Measurements from ENCODE around the gene BDNF. TPM values are rescaled to one million over a fixed set of nuclear protein-coding genes. Genes with fewer than 3 reads are reported as not detected.

The BDNF gene
- total and polyA plus RNA-seq, 5 experiments from 2014 or later: 0.04 to 0.06 TPM; not detected in 3

DNA sequence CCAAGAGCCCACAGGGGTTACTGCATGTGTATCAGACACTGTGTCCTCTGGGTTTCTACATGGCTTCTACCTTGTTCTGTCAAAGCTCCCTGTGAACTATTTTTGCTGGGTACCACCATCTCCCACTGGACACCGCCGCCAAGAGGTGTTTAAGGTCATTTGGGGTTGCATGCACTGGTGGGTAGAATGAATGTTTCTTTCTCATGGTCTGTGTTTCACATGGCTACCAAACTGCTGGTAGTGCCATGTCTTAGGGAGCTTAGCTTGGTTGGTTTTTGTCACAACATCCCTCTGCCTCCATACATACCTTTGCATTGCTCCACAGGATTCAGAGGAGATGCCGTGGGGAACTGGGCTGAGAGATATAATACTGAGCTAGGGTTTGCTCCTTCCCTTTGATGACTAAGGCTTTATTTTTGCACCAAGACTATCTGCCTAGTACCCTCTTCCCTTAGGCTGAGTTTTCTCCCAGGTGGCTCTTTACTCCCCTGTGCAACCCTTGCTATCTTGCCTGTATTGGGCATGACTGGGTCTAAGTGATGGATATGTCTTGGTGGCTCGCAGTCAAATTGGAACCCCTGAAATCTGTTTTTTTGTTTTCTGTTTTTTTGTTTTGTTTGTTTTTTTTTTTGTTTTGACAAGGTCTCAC, 73.2 kb downstream of the BDNF start:
- Mint-ChIP-seq H3K4me1 (no peaks in the 10 kb centered on the region), H3K9me3 (peaks cover 0 to 10% (median 0%) of the 10 kb centered on the region in 9 donors), H3K4me3 (no peak overlapping the region), H3K27ac (no peak overlapping the region), H3K36me3 (peaks cover 7 to 8% (median 8%) of the 10 kb centered on the region in 3 donors), H3K27me3 (no peaks in the 10 kb centered on the region)
- ATAC-seq (no peak), DNase-seq (no peak)
- POLR2A ChIA-PET: no interaction called here

DNA sequence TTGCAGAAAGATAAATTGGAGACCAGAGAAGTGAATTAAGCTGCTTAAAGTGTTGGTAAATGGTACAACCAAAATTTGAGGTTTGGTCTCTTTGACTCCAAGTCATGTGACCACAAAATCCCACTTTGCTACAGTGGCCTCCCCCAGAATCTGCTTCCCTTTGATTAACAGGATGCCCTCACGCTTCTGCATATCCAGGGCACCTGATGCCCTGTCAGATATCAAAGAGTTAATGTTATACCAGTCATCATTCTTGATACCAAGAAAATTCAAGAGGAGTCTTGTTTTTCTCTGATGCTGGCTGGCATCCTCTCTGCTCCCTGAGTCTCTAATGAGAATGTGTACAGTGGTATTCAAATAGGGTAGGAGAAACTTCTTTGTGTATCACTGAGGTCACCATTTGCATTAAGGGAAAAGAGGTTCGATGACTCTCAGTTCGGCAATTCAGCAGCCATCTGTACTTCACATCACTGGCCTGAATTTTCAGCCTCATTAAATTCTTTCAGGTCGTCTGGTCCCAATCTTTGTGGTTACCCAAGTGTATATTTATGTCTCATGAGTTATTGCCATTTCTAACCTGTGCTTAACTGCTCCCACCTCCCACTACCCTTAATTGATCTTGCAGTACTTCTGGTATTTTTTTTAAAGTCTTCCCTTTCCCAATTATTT, 73.9 kb downstream of the BDNF start:
- DNase-seq: no peak
- Mint-ChIP-seq H3K27ac (no peak overlapping the region), H3K27me3 (no peaks in the 10 kb centered on the region), H3K36me3 (peaks cover 7 to 8% (median 8%) of the 10 kb centered on the region in 3 donors), H3K4me1 (no peaks in the 10 kb centered on the region), H3K9me3 (peaks cover 0 to 10% (median 0%) of the 10 kb centered on the region in 9 donors), H3K4me3 (no peak overlapping the region)
- POLR2A ChIA-PET: no interaction called here
- no peak for ATAC-seq

DNA sequence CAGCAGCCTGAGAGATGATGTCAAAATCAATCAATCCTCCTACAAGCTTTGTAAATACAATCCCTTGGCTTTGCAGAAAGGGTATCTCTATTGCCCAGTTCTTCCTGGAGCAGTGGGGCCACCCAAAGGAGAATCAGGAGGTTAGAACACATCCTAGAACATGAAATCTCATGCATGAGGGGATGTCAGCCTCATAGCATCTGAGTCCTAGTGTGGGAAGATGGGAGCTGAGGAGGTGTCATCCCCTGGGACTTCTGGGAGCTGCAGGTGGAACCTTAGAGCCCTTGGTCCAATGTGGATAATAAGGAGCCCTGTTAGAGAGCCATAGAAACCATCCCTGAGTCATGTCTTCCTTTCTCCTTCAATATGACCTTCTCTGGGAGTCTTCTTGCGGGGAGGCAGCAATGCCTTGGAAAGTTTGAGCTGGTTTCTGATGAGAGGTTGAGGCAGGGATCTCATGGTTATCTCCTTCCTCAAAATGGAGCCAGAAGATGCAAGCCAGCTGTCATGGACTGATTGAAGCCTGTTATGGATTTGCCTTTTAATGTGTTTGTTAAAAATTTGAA, 74.8 kb downstream of the BDNF start:
- Mint-ChIP-seq H3K36me3 (peaks cover 7 to 8% (median 8%) of the 10 kb centered on the region in 3 donors), H3K9me3 (peaks cover 0 to 5% (median 0%) of the 10 kb centered on the region in 9 donors), H3K4me1 (no peaks in the 10 kb centered on the region), H3K4me3 (no peak overlapping the region), H3K27ac (no peak overlapping the region), H3K27me3 (no peaks in the 10 kb centered on the region)
- POLR2A ChIA-PET: no interaction called here
- DNase-seq: no peak
- no peak for ATAC-seq

GRCh38 chr11:27623945-27624523, 76.2 kb downstream of the BDNF start:
- Mint-ChIP-seq H3K9me3 (peaks cover 0 to 3% (median 0%) of the 10 kb centered on the region in 9 donors), H3K36me3 (peaks cover 7 to 8% (median 7%) of the 10 kb centered on the region in 3 donors), H3K4me1 (no peaks in the 10 kb centered on the region), H3K27me3 (no peaks in the 10 kb centered on the region), H3K4me3 (no peak overlapping the region), H3K27ac (no peak overlapping the region)
- POLR2A ChIA-PET: no interaction called here
- ATAC-seq (no peak), DNase-seq (no peak)

DNA sequence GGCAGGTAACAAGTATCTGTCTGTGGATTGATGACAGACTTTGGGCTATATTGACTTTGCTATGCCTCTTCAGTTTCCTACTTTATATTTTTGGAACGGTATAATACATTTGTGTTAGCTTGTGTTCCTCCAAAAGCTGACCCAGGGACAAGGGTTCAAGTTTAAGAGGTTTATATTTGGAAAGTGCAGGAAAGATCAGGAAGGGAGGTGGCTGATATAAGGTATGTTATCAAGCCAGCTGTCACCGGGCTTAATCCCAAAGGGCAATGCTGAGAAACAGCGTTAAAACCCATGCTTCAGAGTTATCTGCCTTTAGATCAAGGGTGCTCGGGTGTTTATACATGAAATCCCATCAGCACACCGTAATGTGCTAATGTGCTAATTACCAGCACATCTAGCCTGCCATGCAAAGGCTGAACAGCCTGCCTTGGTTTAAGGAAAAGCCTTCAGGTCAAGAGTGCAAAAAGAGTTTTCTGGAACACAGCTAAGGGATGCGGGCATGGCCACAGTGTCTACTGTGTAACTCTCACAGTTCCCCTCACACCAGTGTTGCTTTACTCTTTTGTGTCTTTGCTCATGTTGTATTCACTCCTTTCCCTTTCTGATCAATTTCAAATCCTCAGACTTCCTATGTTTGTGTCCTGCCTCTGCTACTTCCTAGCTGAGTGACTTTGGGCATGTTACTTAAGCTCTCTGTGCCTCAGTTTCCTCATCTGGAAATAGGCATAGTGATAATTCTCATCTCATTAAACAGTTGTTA, 77.5 kb downstream of the BDNF start:
- no peak overlapping the region for H3K27ac Mint-ChIP-seq
- no peaks in the 10 kb centered on the region for H3K27me3 Mint-ChIP-seq
- no peak for DNase-seq
- H3K4me3 Mint-ChIP-seq: no peak overlapping the region
- no peak for ATAC-seq
- no peaks in the 10 kb centered on the region for H3K9me3 Mint-ChIP-seq
- POLR2A ChIA-PET: no interaction called here
- H3K36me3 Mint-ChIP-seq: peaks cover 3 to 8% (median 4%) of the 10 kb centered on the region in 3 donors
- no peaks in the 10 kb centered on the region for H3K4me1 Mint-ChIP-seq

- POLR2A ChIA-PET: no interaction called here
- DNase-seq (no peak), ATAC-seq (no peak)
- no peaks in the 10 kb centered on the region for H3K9me3 Mint-ChIP-seq
- peak overlapping the region in 1 of 10 donors; percentile 53 for H3K27ac Mint-ChIP-seq
- H3K27me3 Mint-ChIP-seq: no peaks in the 10 kb centered on the region
- no peak overlapping the region for H3K4me3 Mint-ChIP-seq
- peaks cover 4 to 8% (median 4%) of the 10 kb centered on the region in 3 donors for H3K36me3 Mint-ChIP-seq
- peaks cover 0 to 3% (median 0%) of the 10 kb centered on the region in 4 donors for H3K4me1 Mint-ChIP-seq
Measured at GRCh38 chr11:27621405-27622161, 78.7 kb downstream of the BDNF start.

DNA sequence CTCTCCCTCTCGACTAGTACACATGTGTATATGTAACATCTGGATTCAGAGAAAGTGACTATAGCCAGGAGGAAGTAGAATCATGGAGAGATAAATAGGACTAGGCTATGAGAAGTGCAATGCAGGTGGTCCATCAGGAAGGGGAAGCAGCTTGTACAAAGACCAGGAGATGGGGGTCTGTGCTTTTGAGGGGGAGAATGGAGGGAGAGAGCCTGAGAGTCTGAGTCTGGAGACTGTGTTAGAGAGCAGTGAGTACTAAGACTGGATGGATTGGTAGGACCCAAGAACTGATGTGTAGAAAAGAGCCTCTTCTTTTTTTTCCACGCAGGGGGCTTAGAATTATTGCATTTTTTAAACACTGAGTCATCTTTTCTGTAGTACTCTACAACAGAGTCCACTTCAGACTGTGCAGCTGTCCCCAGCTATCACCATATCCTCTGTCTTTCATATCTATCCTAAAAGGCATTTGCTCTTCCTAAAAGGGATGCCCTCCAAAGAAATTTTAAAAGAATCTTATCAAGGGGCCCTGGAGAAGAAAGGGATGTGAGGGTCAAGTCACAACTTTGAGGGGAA, 80.4 kb downstream of the BDNF start:
- POLR2A ChIA-PET: no interaction called here
- H3K27ac Mint-ChIP-seq: no peak overlapping the region
- no peaks in the 10 kb centered on the region for H3K27me3 Mint-ChIP-seq
- H3K36me3 Mint-ChIP-seq: peaks cover 2 to 8% (median 4%) of the 10 kb centered on the region in 3 donors
- H3K4me3 Mint-ChIP-seq: no peak overlapping the region
- no peak for DNase-seq
- peaks cover 0 to 5% (median 0%) of the 10 kb centered on the region in 4 donors for H3K4me1 Mint-ChIP-seq
- no peaks in the 10 kb centered on the region for H3K9me3 Mint-ChIP-seq
- ATAC-seq: no peak

DNA sequence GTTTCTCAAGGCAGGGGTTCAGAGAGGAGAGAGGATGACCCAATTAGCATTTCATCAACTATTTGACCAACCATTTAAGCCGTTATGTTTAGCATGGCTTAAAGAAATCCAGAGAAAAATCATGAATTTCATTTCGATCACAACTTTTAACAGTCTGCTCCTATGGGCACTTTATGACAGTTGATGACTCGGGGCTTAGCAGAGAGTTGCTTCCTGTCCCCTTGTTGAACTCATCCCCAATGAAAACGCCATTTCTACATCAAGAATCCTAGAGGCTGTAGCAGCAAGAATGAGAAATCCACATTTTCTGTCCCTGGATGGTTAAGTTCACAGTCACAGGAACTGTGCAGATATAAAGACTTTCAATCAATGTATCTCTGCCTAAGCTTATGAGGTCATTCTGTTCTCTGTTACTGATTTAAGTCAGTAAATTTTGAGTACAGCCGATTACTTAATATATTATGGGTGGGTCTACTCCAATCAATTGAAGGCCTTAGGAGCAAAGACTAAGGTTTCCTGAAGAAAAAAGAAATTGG, 81.1 kb downstream of the BDNF start:
- DNase-seq (no peak), ATAC-seq (no peak)
- H3K4me1 Mint-ChIP-seq: peaks cover 0 to 5% (median 0%) of the 10 kb centered on the region in 4 donors
- peaks cover 2 to 8% (median 3%) of the 10 kb centered on the region in 3 donors for H3K36me3 Mint-ChIP-seq
- no peaks in the 10 kb centered on the region for H3K27me3 Mint-ChIP-seq
- no peak overlapping the region for H3K27ac Mint-ChIP-seq
- no peaks in the 10 kb centered on the region for H3K9me3 Mint-ChIP-seq
- POLR2A ChIA-PET: no interaction called here
- H3K4me3 Mint-ChIP-seq: no peak overlapping the region

DNA sequence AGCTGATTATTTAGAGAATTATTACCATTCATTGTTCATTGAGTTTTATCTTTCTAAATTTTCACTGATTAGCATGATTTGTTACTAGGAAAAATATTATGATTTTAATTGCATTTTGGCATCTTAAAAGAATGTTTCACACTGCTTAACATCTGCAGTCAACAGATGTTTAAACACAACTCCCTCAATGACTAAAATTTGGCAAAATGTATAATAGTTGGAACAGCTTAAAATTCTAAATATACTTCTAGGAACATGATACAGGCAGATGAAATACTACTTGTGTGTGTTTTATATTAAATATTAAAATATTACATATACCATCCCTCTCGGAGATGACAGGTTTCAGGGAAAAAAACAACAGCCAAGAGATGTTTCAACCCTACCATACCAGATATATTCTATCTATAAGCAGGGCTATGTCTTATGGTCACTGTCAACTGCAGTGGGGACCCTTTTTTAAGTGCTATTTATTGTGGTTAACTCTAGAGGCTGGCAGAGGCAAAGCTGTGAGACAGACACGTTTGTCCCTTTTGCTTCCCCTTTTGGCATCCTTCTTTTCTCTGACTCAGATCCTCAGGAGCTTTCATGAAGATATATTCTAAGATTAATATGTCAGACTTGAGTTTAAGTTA, 81.9 kb downstream of the BDNF start:
- no peak for ATAC-seq
- H3K4me1 Mint-ChIP-seq: peaks cover 0 to 5% (median 0%) of the 10 kb centered on the region in 4 donors
- no peak for DNase-seq
- H3K27me3 Mint-ChIP-seq: no peaks in the 10 kb centered on the region
- H3K4me3 Mint-ChIP-seq: no peak overlapping the region
- H3K9me3 Mint-ChIP-seq: no peaks in the 10 kb centered on the region
- no peak overlapping the region for H3K27ac Mint-ChIP-seq
- POLR2A ChIA-PET: no interaction called here
- H3K36me3 Mint-ChIP-seq: peaks cover 6 to 8% (median 7%) of the 10 kb centered on the region in 3 donors

DNA sequence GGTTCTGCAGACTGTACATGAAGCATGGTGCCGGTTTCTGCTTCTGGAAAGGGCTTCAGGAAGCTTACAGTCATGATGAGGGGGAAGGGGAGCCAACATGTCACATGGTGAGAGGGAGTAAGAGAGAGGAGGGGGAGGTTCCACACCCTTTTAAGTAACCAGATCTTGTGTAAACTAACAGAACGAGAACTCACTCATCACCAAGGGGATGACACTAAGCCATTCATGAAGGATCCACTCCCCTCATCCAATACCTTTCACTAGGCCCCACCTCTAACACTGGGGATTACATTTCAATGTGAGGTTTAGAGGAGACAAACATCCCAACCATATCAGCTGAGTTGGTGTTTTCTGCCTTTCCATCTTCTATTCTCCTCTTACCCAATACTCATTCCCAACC, 83.5 kb downstream of the BDNF start:
- ATAC-seq: no peak
- no peak for DNase-seq
- Mint-ChIP-seq H3K9me3 (no peaks in the 10 kb centered on the region), H3K4me1 (peaks cover 0 to 5% (median 0%) of the 10 kb centered on the region in 4 donors), H3K27me3 (no peaks in the 10 kb centered on the region), H3K4me3 (no peak overlapping the region), H3K27ac (no peak overlapping the region), H3K36me3 (peaks cover 4 to 7% (median 7%) of the 10 kb centered on the region in 3 donors)
- POLR2A ChIA-PET: no interaction called here

DNA sequence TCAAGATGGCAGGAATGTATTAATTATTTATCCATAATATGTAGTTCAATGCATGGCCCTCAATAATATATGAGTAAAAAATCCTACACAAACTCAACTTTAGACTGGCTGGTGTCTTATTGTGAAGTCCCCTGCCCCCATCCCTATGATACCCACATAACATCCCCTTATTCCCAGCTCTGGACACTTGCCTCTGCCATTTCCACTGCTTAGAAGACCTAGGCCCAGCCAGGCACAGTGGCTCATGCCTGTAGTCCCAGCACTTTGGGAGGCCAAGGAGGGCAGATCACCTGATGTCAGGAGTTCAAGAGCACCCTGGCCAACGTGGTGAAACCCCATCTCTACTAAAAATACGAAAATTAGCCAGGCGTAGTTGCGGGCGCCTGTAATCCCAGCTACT, 84.4 kb downstream of the BDNF start:
- H3K9me3 Mint-ChIP-seq: no peaks in the 10 kb centered on the region
- POLR2A ChIA-PET: no interaction called here
- peaks cover 6 to 7% (median 7%) of the 10 kb centered on the region in 3 donors for H3K36me3 Mint-ChIP-seq
- DNase-seq: no peak
- ATAC-seq: no peak
- H3K27ac Mint-ChIP-seq: no peak overlapping the region
- H3K4me3 Mint-ChIP-seq: no peak overlapping the region
- H3K27me3 Mint-ChIP-seq: no peaks in the 10 kb centered on the region
- peaks cover 0 to 5% (median 0%) of the 10 kb centered on the region in 4 donors for H3K4me1 Mint-ChIP-seq
